NCI-H526 (cell line): Measurements from ENCODE around the gene IL17RC.

Source experiments
- DNase-seq, 2 experiments: peaks; one replicate each; lab custom pipeline; 2025; lab: John Stamatoyannopoulos, UW

Gene IL17RC

DNA sequence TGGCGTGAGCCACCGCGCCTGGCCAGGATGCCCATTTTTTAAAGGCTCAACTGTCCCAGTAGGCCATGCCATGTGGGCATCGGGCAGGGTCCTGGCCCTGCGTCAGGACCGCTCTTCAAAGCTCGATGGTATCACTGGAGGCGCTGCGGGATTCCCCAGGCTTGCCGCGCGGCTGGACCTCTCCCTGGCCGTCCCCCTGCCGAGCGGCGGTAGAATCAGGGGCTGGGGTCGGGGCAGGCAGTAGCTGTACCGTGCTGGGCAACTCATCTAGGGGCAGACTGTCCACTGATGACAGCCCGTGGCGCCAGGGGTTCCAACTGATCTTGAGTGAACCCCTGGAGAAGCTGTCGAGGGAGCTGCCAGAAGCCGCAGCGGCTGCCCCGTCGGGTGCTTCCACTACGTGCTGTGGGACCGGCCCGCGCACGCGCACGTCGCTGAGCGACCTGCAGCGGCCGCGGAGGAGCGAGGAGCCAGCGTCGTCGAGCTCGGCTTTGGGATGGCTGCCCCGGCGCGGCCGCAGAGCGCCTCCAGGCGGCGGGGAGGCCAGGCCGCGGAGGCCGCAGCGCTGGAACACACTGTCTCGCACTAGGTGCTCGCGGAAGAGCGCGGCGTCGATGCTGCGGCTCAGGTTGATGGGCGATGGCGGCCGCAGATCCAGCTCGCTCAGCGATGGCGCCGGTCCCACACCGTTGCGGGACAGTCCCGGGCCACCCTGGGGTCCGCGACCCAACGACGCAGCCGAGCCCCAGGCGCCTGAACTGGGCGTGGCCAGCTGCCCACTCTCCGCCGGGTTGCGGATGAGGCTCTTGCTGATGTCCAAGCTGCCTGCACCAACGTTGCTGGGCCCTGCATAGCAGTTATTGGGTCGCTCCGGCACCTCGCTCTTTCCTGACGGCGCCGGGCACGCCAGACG, 29.5 kb downstream of the IL17RC start:
- peak; percentile 64 to 95 for DNase-seq

DNA sequence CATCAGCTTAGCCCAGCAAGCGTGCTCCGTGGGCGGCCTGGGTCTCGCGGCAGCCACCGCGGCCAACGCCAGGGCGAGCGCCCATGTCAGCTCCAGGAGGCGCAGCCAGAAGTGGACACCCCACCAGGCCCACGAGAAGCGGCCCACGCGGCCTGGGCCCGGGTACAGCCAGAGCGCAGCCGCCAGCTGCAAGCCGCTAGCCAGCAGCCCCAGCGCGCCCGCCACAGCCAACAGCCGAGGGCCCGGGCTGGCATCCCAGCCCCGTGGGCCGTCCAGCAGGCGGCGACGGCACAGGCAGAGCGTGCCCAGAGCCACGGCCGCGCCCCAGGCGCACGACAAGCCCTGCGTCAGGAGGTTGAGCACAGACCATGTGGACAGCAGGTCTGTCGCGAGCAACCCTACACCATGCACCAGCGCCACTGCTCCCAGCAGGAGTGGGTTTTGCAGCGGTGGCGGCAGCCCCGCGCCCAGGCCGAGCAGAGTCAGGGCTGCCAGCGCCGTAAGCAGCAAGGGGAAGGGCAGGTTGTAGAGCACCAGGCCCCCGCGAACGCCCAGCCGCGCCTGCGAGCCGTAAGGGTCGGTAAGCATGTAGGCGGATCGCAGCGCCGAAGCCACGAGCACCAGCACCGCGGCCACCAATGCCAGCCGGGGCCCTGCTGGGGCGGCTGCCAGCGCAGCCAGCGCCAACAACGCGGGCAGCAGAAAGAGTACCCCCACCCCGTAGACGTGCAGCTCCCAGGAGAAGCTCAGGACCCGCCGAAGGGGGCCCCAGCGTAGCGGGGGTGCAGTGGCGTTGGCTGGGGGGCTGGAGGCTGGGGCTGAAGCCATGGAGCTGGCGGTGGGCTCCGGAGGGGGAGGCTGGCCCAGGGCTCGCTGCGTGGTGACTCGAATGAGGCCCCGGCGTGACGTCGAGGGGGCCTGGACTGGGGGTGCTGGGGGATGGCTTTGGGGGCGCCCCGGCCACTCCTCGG, 30.4 kb downstream of the IL17RC start:
- DNase-seq: peak; percentile 44 to 83

DNA sequence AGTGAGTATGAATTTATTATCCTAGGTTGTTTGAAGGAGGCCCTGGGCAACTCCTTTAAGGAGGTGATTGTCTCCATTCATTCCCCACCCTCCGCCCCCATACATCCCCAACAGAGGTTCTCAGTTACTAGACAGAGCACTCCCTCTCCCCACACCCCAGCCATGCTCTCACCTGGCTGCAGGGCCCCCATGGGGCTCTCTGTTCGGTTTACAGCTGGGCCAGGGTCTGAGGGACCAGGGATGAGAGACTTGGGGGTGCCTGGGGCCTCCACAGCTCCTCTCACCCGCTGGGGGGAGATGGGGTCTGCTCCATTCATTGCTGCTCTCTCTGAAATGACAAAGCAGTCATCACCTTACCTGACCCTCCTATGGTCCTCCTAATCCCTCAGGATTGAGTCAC, 31.7 kb downstream of the IL17RC start:
- no peak for DNase-seq

DNA sequence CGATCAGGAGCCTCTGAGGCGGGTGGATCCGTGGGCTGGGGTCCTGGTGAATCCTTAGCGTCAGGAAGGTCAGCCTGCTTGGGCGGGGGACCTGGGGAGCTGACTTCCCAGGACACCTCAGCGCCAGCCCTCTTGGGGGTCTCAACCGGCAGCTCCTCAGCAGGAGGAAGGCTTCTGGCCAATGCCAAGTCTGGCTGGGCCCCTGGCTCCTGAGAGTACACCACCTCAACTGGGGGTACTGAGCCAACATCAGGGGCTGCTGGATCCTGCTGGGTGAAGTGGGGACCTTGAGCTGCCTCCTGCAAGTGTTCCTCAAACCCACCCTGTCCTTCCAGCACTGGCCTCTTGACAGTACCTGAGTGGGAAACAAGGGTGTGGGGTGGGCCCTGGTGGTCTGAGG, 32.2 kb downstream of the IL17RC start:
- no peak for DNase-seq

DNA sequence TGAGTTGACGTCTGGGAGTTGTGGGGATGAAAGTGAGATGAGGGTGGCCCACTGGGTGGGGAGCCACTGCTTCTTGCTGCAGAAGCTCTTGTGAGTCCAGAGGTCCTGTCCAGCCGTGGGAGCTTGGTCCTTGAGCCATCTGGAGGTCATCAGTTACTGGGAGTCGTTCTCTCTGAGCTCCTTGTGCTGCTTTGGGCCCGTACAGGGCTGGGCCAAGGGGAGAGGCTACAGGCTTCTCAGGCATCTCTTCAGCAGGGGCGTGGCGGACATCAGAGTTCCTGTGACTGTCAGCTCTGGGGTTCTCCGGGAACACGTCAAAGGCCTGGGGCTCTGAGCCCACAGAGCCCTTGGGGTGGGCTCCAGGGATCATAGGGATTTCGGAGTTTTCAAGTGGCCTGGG, 32.7 kb downstream of the IL17RC start:
- no peak for DNase-seq

DNA sequence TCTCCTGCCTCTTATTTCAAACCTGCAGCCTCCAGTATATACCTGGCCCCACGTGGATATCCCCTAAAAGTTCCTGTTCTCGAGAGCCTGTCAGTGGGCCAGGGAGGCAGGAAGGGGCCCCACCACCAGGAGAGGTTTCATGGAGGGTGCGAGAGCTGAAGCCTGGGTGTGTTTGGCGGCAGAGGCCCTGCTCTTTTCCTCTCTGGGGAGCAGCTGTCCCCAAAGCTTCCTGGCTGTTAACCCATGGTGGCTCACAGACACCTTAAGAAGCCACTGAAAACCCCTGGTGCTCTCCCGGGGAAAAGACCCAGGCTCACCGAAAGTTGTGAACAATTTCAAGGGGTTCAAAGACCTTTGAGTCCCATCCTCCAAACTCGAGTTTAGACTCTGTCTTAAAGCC, 34.2 kb downstream of the IL17RC start:
- no peak for DNase-seq

DNA sequence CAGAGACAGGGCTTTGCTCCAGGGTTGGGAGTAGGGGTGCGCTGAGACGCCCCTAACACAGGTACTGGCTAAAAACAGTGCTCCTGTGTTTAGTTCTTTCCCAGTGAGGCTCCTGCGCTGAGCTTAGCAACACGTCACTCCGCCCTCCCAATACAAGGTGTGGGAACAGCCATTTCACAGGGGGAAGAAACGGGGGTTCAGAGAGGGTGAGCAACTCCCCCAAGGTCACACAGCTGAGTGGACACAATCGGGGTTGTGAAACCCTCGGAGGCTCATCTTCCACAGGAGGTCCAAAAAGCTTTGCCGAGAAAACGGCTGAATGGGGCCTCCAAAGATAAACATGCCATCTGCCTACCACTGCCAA, 34.7 kb downstream of the IL17RC start:
- DNase-seq: peak in 1 of 2 experiments; percentile 49

DNA sequence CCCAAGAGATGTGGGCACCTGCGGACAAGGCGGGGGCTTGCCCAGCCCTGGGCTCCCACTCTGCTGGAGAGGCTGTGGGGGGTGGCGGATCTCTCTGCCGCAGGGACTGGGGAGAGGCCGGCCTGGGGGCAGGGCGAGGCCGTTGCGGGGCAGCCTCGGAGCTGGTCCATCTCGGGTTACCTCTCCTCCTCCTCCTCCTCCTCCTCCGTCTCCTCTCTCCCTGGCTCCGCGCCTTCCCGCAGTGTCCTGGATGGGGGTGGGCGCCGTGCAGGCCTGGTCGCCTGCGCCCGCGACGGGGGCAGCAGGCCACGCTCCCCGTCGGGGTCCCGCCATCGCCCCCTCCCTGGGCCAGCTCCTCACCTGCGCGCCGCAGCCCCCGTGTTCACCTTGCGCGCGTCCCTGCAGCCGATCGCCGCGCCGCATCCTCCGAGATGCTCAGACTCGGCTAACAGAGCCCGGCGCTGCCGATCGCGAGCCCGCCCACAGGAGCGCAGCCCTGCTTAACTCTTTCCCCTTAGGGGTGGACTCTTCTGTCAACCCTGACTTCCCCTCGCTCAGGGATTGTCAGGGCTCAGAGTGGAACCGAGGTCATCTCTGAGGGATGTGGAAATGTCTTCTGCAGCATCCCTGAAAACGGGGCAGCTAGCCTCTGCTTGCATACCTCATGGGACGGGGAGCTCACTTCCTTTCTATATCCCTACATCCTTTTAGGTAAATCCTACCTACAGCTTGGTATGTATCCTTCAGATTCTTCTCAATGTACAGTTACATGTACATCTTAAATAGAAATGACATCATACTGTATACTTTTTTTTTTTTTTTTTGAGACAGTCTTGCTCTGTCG, 35.3 kb downstream of the IL17RC start, which contains the start of gene PRRT3:
TSS of gene PRRT3 (minus strand) at position 447 of the 844 bp plus-strand sequence. CDS start 2,293 bp downstream, outside the sequence.
- DNase-seq: peak; percentile 17 to 81

DNA sequence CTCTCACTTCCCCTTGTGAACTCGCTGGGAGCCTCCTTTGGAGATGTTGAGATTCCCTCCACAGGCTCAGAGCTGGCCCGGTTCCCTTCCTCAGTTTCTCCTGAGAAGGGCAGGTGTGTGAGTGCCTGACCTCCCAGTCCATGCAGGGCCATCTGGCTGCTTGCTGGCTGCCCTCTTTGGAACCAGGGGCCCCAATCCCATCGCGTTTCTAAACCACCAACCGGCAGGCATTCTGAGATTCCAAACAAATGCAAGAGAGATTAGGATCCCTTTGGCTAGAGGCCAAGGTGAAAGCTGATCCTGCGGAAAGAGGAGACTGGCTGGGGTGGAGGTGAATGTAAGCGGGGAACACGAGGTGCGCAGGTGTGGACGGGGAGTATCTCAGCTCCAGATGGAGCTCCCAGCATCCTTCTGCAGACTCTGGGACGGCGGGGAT, 38.2 kb downstream of the IL17RC start:
- DNase-seq: peak; percentile 33 to 71

DNA sequence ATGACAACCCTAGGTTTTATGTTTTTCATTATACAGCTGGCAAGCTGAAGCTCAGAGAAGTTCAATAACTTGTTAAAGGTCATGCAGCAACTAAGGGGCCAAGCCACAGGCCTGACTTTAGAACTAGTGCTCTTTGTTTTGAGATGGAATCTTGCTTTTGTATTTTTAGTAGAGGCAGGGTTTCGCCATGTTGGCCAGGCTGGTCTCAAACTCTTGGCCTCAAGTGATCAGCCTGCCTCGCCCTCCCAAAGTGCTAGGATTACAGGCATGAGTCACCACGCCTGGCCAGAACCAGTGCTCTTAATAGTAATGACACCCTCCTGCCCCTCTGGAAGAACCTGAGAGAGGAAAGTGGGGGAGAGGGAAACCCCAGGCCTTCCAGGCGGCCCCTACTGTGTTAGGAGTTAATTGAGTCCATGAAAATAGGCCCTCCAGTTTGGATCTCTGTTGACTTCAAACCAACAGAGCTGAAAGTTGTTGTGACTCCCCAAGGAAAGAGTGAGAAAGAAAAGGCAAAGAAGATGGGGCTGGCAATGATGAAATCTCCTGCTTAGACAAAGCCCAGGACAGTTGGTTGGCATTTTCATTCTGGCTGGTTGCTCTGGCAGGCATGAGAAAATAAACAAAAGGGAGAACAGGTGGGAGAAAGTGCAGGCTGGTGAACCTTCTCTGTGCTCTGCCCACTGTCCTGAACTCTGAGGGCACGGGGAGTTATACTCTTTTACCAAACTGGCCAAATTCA, 38.9 kb downstream of the IL17RC start:
- no peak for DNase-seq

DNA sequence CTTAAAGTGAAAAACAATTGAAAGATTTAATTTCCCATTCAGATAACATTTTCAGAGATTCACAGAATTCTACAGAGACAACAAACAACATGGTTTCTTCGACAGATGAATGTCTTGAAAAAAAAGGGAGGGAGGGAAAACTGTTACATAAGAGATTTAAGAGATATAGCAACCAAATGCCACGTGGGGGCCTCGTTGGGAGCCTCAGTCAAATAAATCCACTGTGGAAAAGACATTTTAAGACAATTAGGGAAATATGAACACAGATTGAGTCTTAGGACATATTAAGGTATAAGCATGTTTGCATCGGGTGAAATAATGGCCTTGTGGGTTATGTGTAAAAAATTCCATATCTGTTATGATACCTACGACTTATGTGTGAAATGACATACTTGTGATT, 40.3 kb downstream of the IL17RC start:
- DNase-seq: no peak

DNA sequence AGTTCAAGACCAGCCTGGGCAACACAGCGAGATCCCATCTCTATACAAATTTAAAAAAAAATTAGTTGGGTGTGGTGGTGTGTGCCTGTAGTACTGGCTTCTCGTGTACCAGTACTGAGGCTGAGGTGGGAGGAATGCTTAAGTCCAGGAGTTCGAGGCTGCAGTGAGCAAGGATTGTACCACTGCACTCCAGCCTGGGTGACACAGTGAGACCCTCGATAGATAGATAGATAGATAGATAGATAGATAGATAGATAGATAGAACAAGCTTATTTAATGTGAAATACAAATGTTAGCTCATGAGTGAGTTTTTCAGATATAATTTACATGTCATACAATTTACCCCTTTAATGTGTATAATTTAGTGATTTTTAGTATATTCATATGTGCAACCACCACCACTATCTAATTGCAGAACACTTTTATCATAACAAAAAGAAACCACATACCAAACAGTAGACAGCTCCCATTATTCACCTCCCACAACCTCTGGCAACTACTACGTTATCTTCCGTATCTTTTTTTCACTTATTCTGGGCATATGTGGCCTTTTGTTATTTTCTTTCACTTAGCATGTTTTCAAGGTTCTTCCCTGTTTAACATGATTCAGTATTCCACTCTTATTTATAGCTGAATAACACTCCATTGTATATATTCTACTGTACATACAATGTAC, 48.4 kb downstream of the IL17RC start:
- DNase-seq: no peak

DNA sequence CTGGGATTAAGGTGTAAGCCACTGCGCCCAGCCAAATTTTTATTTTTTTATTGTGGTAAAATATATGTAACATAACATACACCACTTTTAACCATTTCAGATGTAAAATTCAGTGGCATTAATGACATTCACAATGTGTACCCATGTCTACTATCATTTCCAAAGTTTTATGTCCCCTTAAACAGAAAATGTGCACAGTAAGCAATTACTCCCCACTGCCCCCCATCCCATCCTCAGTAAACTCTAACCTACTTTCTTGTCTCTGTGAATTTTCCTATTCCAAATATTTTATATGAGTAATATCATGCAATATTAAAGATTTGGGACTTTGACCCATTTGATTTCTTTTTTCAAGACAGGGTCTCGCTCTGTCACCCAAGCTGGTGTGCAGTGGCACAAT, 49.9 kb downstream of the IL17RC start:
- DNase-seq: no peak

DNA sequence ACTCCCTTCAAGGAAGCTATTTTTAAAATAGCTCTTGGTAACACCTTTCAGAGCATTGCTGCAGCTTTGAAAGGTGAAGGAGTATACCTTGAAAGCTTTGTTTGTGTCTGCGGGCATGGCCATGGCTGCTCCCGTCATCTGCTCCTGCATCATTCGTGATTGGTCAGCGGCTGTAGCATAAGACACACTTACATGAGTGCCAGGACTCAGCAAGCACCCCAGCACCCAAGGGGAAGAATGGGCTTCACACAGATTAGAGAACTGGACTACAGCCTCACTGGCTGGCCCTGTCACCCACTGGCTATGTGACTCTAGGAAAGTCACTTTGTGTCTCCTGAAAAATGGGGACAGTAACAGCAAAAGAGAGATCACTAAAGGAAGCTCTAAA, 52.7 kb downstream of the IL17RC start:
- no peak for DNase-seq

DNA sequence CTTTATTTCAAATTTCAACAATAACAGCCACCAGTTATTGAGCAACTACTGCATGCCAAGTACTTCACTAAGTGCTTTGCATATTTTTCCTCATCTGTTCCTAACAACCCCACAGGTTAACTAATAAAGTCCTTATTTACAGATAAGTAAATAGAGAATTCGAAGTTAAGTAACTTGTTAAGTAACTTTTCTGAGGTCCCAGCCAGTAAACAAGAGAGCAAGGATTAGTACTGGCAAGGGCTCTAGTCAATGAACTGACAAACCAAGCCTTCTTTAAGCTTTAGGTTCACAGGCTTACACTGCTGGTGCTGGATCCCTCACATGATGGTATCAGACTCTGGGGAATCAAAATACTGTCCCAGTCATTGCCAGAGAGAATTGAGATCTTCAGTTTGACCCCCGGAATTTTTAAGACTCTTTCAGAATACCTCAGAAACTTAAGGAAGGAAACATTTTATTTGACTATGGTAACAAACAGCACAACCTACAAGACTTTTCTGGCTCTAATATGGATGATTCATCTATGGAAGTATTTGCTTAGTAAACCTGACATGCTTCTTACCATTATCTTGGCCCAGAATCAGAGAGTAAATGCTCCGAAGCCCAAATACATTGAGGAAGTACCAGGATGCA, 53.2 kb downstream of the IL17RC start:
- DNase-seq: no peak

DNA sequence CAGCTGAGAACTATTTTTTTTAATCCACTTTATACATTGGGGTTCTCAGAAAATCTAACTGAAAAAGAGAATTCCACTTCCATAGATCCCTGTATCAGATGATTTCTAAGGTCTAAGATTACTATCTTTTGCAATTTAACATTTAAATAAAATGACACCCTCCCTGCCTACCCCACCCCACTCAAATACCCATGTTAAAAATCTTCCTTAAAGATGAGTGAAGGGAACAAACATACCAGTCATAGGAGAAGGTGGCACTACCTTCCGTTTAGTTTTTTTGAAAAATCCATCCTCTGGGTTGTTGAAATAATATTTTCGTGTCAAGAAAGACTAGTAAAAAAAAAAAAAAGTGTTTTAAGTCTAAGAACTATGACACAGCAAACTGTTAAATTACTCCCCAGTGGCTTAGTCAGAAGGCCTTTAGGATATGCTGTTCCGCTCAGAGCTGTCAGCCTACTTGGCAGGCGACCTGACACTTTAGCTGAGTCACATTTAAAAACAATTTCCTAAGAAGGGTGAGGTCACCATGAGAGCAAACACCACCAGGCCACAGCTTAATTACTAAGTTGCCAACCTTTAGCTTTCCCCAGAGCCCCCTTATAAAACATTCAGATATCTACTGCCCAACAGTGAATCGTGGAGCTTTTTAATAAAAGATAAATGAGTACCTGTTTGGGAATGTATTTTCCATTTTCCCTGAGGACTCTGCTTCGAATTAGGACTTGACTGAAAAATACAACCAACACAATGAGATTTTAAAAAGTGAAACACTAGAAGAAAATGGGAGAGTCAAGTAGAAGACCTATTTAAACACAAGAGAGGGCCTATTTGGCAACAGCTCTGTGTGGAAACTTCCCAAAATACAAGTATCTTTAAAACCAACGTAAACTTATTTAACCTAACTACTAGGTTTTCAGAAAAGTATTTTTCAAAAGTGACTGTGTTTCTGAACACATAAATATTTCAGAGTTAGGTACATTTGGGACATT, 60.1 kb downstream of the IL17RC start:
- no peak for DNase-seq

DNA sequence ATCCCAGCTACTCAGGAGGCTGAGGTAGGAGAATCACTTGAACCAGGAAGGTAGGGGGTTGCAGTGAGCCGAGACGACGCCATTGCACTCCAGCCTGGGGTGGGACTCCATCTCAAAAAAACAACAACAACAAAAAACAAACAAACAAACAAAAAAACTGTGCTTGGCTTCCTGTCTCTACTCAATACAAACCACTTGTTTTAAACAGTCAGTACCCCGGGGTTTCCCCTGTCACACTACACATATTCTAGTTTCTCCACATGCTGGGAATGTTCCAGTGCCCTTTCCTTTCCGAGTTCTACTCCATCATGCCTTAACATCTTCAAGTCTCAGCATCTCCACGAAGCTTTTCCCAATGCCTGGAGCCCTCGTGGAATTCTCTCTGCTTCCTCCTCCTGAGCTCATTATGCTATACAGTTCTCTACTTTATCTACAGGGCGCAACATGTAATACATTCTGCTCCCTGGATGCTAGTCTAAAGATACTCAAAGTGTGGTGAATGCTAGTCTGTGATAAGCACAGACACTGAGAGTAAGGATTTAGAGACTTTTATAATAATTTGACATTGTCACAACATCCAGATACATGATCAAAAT, 61.9 kb downstream of the IL17RC start:
- no peak for DNase-seq

DNA sequence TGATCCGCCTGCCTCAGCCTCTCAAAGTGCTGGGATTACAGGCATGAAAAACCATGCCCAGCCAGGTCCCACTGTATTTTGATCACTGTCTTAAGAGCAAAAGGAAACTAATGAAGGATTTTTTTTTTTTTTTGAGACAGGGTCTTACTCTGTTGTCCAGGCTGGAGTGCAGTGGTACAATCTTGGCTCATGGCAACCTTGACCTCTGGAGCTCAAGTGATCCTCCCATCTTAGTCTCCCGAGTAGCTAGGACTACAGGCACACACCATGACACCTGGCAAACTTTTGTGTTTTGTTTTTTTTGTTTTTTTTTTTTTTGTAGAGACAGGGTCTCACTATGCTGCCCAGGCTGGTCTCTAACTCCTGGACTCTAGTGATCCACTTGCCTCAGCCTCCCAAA, 63.4 kb downstream of the IL17RC start:
- no peak for DNase-seq
